Measurements from ENCODE around the gene CTSZ.

GRCh38 chr20:59000326-59000725 lies 6.7 kb downstream of the CTSZ start:
- TF ChIP-seq EZH2 (IDR thresholded peaks at IDR 0.05; ENCODE audit: insufficient read depth, poor library complexity, severe bottlenecking) (no peak), EZH2phosphoT487 (IDR thresholded peaks at IDR 0.05; ENCODE audit: insufficient read depth, low read depth) (no peak)
